Smooth muscle cell (in vitro differentiated cells): ENCODE measurements around the gene UCN3. TPM values are rescaled to one million over a fixed set of nuclear protein-coding genes. Genes with fewer than 3 reads are reported as not detected.
A peak's percentile ranks its signal among the peaks of the same experiment; 100 is the strongest.
"Not testable (repeated sequence)": the region's sequence is repeated elsewhere in the genome, so short reads cannot be mapped to it uniquely, and the experiment has no call there.

Experiments used
- DNase-seq: peaks from one replicate; lab custom pipeline; 2025; ENCODE audit not compliant: unreplicated experiment; lab: John Stamatoyannopoulos, UW
- H2AFZ ChIP-seq: fragments of 200-600 bp; sonication (generic); 2 replicates; pipeline ENCODE4 v1.6.0; 2016; ENCODE audit warnings: antibody characterized with exemption, low read depth, mild to moderate bottlenecking
- H3F3A ChIP-seq: fragments of 200-600 bp; sonication (generic); 2 replicates; pipeline ENCODE4 v1.6.0; 2017; ENCODE audit warnings: antibody characterized with exemption, low read depth
- H3K27ac ChIP-seq: fragments of 200-600 bp; sonication (generic); 2 replicates; pipeline ENCODE4 v1.5.1; 2016; ENCODE audit warnings: low read depth, mild to moderate bottlenecking
- H3K27me3 ChIP-seq: fragments of 200-600 bp; sonication (generic); 2 replicates; pipeline ENCODE4 v1.6.1; 2016; ENCODE audit warnings: low read depth, mild to moderate bottlenecking
- H3K36me3 ChIP-seq: fragments of 200-600 bp; sonication (generic); 2 replicates; pipeline ENCODE4 v1.5.1; 2016; ENCODE audit warnings: low read depth
- H3K4me1 ChIP-seq: fragments of 200-600 bp; sonication (generic); 2 replicates; pipeline ENCODE4 v1.5.1; 2016; ENCODE audit warnings: low read depth
- H3K4me2 ChIP-seq: fragments of 200-600 bp; sonication (generic); 2 replicates; pipeline ENCODE4 v1.6.0; 2016; ENCODE audit warnings: mild to moderate bottlenecking
- H3K4me3 ChIP-seq: fragments of 200-600 bp; sonication (generic); 2 replicates; pipeline ENCODE4 v1.5.1; 2016; ENCODE audit warnings: mild to moderate bottlenecking
- H3K79me2 ChIP-seq: fragments of 200-600 bp; sonication (generic); 2 replicates; pipeline ENCODE4 v1.6.0; 2016; ENCODE audit warnings: low read depth, mild to moderate bottlenecking
- H3K9ac ChIP-seq: fragments of 200-600 bp; sonication (generic); 2 replicates; pipeline ENCODE4 v1.6.0; 2016; ENCODE audit warnings: low read depth
- H3K9me3 ChIP-seq: fragments of 200-600 bp; sonication (generic); replicated peaks from 2 replicates; pipeline ENCODE4 v1.5.1; 2016; ENCODE audit warnings: low read depth
- H4K20me1 ChIP-seq: fragments of 200-600 bp; sonication (generic); 2 replicates; pipeline ENCODE4 v1.6.0; 2016; ENCODE audit warnings: low read depth
- CTCF ChIP-seq: fragments of 200-600 bp; sonication (generic); IDR thresholded peaks from 2 replicates; pipeline ENCODE4 v1.5.1; 2017; ENCODE audit warnings: borderline replicate concordance, mild to moderate bottlenecking, antibody characterized with exemption; ENCODE audit not compliant: insufficient read depth, poor library complexity, severe bottlenecking
- WGBS: methylation state at CpG from one replicate; pipeline ENCODE4 v1.1.7; 2016; ENCODE audit warnings: low lambda C conversion rate; 5-methylcytosine and 5-hydroxymethylcytosine counted together
- polyA plus RNA-seq: library from polyadenylated mRNA; unstranded; fragments of >200 nt; fragmentation: Nextera tagmentation; extraction: Ambion mirVana; gene quantifications from 2 replicates; pipeline ENCODE4 v1.2.1, GENCODE V29; 2016
- total RNA-seq: library from RNA; depleted of rRNA; stranded (reverse); fragments of >200 nt; gene quantifications from 2 replicates; pipeline ENCODE4 v1.2.3, GENCODE V29; 2014

UCN3 gene
- total and polyA plus RNA-seq, 2 experiments from 2014 or later = not detected

GRCh38 chr10:5406918-5407317, 42.2 kb downstream of the UCN3 start:
- no peak overlapping the region for H3K9ac ChIP-seq
- no peaks in the 10 kb centered on the region for H3F3A ChIP-seq
- no peaks in the 10 kb centered on the region for H3K79me2 ChIP-seq
- H3K4me2 ChIP-seq = no peak overlapping the region
- no peaks in the 10 kb centered on the region for H3K27me3 ChIP-seq
- DNase-seq = no peak
- H3K9me3 ChIP-seq = no peaks in the 10 kb centered on the region
- H4K20me1 ChIP-seq = no peaks in the 10 kb centered on the region
- H3K36me3 ChIP-seq = no peaks in the 10 kb centered on the region
- no peak for TF ChIP-seq CTCF
- no peak overlapping the region for H2AFZ ChIP-seq
- H3K27ac ChIP-seq = no peak overlapping the region
- H3K4me1 ChIP-seq = peaks cover under 1% of the 10 kb centered on the region
- H3K4me3 ChIP-seq = no peak overlapping the region
- 65% methylated on average over 1 of the region's 1 CpG for WGBS

GRCh38 chr10:5410787-5411186, 46.0 kb downstream of the UCN3 start:
- H3K4me3 ChIP-seq, H4K20me1 ChIP-seq, H3K36me3 ChIP-seq, DNase-seq, H3K4me2 ChIP-seq, H3K27me3 ChIP-seq, H2AFZ ChIP-seq, H3K27ac ChIP-seq, H3F3A ChIP-seq, H3K9ac ChIP-seq, H3K9me3 ChIP-seq: not testable (repeated sequence)
- H3K79me2 ChIP-seq = peaks cover 26% of the 10 kb centered on the region
- peaks cover 11% of the 10 kb centered on the region for H3K4me1 ChIP-seq

- peaks cover 11% of the 10 kb centered on the region for H3K4me1 ChIP-seq
These were observed 47.1 kb downstream of the UCN3 start for GRCh38 chr10:5411941-5412276.

GRCh38 chr10:5412277-5412941, 47.6 kb downstream of the UCN3 start, which contains the start of gene NET1:
Gene NET1, plus strand, starts transcription at chr10:5412557. Its CDS starts 136 bp downstream, at chr10:5412693.
- Histone ChIP-seq H2AFZ (peak within 1 kb of the TSS; percentile 88), H3K36me3 (no peaks in the 10 kb centered on the region), H4K20me1 (no peaks in the 10 kb centered on the region), H3K27ac (peak within 1 kb of the TSS; percentile 61), H3K27me3 (no peaks in the 10 kb centered on the region), H3K79me2 (peaks cover 40% of the 10 kb centered on the region), H3K4me3 (peak within 1 kb of the TSS; percentile 98), H3K9me3 (no peaks in the 10 kb centered on the region), H3F3A (no peaks in the 10 kb centered on the region), H3K9ac (peak within 1 kb of the TSS; percentile 90), H3K4me2 (peak within 1 kb of the TSS; percentile 92), H3K4me1 (peaks cover 11% of the 10 kb centered on the region)
- DNase-seq = peak; percentile 73
- TF ChIP-seq CTCF = no peak
- WGBS = under 1% methylated on average over 23 of the region's 48 CpGs

More at GRCh38 chr10:5411941-5412276, 47.1 kb downstream of the UCN3 start:
- peak overlapping the region; percentile 98 for H3K4me3 ChIP-seq
- no peaks in the 10 kb centered on the region for H3K36me3 ChIP-seq
- 71% methylated on average over 3 of the region's 3 CpGs for WGBS
- peaks cover 35% of the 10 kb centered on the region for H3K79me2 ChIP-seq
- peak overlapping the region; percentile 92 for H3K4me2 ChIP-seq
- no peaks in the 10 kb centered on the region for H3K9me3 ChIP-seq
- no peaks in the 10 kb centered on the region for H3K27me3 ChIP-seq
- no peaks in the 10 kb centered on the region for H3F3A ChIP-seq
- no peak overlapping the region for H3K27ac ChIP-seq
- peak overlapping the region; percentile 90 for H3K9ac ChIP-seq
- no peak for DNase-seq
- peak overlapping the region; percentile 88 for H2AFZ ChIP-seq
- H4K20me1 ChIP-seq = no peaks in the 10 kb centered on the region
- no peak for TF ChIP-seq CTCF
